Epidermal melanocyte (primary cell): ENCODE measurements around the gene NECTIN2.
"Not testable (repeated sequence)": the region's sequence is repeated elsewhere in the genome, so short reads cannot be mapped to it uniquely, and the experiment has no call there.

Source experiments
- DNase-seq: peaks from one replicate; pipeline ENCODE4 v3.0.0; 2011; ENCODE audit warnings: low spot score; ENCODE audit not compliant: insufficient read length

NECTIN2 gene

GRCh38 chr19:44850641-44851109 lies 4.6 kb downstream of the NECTIN2 start:
- no peak for DNase-seq

DNA sequence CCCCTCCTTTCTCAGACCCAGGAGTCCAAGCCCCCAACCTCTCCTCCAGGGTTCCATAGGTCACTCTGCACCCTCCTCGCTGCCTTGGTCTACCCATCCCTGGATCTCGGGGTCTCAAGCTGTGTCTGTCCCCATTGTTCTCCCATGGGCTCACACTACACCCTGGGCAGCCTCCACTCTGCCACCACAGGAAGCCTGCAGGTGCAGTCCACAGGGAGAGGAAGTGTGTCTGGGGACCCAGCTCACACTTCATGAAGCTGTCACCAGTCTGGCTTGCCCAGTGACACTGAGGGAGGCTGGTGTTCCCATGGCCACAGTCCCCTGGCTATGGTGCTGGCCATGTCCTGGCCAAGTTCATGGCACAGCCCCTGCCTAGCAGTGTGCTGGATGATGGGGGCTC lies 5.3 kb downstream of the NECTIN2 start:
- no peak for DNase-seq

- no peak for DNase-seq
These were observed 9.5 kb downstream of the NECTIN2 start for GRCh38 chr19:44855606-44856005.

DNA sequence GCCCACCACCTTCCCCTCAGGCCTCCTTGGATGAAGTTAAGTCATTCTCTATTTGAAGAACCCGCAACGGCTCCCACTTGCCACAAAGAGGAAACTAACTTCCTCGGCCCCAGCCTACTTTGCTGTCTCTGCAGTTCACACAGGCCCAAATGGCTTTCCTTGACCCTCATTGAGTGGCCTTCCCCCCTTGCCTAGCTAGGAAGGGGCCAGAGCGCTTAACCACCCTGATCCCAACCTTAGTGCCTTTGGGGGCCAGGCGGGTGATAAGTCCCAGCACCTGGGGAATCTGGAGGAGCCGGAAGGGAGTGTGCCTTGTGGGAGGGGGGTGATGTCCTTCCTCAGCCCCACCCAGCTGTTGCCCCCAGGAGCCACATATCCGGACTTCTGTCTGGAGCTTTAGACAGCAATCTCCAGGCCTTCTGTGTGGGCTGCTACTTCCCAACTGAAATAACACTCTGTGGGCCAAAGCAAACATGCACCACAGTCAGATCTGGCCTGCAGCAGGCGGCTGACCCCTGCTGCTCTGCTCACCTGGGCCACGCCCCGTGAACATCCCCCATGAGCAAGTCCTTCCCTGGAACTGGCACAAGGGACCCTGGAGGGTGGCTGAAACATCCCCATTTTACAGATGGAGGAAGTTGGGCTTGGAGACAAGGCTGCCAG lies 10.5 kb downstream of the NECTIN2 start:
- DNase-seq: no peak

- DNase-seq: no peak
These were observed 11.7 kb downstream of the NECTIN2 start for GRCh38 chr19:44857837-44858236.

GRCh38 chr19:44861576-44861975 lies 15.5 kb downstream of the NECTIN2 start:
- DNase-seq: not testable (repeated sequence)

GRCh38 chr19:44863990-44864389 lies 17.9 kb downstream of the NECTIN2 start:
- DNase-seq: no peak

- DNase-seq: no peak
These were observed 19.2 kb downstream of the NECTIN2 start for GRCh38 chr19:44865196-44865767.

DNA sequence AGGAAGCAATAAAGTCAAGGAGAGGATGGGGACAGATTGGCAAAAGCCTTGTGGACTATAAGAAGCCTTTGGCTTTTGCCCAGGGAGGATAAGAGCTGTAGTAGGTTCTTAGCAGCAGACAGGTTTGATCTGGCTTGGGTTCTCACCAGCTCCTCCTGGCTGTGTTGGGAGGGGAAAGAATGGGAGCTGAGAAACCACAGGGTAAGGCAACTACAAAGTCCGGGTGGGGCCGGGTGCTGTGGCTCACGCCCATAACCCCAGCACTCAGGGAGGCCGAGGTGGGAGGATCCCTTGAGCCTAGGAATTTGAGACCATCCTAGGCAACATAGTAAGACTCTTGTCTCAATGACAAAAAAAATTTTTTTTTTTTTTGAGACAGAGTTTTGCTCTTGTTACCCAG lies 20.6 kb downstream of the NECTIN2 start:
- DNase-seq: no peak

DNA sequence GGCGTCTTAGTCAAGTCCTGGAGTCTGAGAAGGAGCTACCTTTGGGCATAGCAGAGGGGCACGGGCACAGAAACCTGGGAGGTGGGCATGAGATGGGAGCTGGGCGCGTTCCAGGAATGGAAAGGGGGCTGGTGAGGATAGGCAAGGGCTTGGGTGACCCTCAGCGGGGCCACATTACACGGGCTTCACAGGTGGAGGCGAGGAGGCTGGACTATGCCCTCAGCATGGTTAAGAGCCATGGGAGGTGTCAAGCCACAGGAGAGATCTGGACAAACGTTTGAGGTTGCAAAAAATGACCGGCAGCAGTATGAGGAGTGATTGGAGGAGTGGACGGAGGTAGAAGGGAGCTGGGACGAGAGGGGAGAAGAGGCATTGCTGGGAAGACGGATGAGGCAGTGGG lies 21.5 kb downstream of the NECTIN2 start:
- no peak for DNase-seq

GRCh38 chr19:44869733-44870470 lies 23.8 kb downstream of the NECTIN2 start:
- DNase-seq: no peak

DNA sequence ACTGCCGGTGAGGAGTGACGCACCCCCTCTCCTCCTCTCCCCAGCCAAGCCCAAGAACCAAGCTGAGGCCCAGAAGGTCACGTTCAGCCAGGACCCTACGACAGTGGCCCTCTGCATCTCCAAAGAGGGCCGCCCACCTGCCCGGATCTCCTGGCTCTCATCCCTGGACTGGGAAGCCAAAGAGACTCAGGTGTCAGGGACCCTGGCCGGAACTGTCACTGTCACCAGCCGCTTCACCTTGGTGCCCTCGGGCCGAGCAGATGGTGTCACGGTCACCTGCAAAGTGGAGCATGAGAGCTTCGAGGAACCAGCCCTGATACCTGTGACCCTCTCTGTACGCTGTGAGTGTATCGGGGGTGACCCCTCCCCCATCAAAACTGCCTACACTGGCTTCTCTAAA lies 25.7 kb downstream of the NECTIN2 start:
- DNase-seq: no peak

- DNase-seq: no peak
These were observed 26.6 kb downstream of the NECTIN2 start for GRCh38 chr19:44872661-44873060.

DNA sequence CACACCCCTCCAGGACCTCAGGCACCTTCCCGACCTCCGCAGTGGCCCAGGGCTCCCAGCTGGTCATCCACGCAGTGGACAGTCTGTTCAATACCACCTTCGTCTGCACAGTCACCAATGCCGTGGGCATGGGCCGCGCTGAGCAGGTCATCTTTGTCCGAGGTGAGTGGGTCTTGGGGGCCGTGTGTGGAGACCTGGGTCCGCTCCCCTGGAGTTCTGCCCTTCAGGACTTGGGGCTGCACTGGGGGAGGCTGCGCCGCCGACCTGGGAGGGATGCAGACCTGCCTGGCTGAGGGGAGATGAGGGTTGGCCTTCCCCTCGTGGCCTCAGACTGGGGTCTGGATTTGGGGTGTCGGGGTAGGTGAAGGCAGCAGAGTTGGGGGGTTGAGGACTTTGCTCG lies 28.2 kb downstream of the NECTIN2 start:
- DNase-seq: no peak

DNA sequence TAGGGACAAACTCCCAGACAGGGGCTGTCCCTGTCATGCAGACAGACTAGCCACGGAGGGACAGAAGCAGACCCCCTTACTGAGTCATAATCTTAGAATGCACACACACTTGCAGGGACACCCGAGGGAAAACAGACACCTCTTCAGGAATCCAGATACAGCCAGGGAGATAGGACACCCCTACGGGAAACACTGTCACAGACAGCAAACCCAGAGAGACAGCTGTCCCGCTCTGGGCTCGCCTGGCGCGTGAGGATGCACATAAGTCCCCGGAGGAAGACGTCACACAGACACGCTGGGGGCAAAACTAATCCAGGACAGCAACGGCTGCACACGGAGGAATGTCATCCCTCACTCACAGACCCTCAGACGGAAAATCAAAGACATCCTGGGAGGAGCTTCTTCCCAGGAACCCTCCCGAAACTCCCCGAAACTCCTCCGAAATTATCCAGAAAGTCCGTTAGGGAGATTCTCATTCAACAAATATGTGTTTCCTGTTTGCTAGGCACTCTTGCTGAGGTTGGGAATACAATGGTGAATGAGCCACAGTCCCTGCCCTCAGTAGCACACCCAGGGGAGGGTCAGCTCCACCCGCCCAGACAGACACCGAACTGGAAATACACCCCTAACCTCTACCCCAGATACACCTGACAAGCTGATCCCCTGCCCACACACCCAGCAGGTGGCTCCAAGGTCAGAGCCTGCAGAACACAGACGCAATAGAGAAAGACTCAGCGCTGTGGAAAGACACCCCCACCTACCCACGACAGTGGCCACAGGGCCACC lies 29.8 kb downstream of the NECTIN2 start:
- DNase-seq: no peak

DNA sequence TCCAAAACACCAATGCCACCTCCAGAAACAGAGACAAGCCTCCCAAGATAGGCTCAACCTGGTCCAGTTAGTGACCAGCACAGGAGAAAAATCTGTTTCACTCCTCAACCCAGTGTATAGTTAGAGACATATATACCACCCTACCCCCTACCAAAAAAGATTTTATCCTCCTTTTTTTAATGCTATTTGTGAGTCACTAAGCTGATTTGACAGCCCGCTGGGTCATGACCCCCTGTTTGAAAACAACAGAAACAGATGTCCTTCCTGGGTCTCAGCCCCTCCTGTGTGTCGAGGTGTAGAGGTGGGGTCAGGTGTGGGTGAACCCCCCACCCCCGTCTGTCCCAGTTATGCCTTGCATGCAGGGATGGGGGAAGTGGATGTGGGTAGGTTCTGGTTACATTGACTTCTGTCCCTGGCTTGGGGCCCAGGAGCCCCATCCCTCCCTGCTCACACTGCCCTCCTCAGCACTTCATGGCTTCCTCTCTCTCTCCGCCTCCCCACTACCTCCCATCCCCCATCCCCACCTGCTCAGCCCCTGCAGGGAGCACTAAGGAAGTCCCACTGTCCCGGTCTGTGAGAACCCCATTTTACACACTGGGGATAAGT lies 30.9 kb downstream of the NECTIN2 start:
- DNase-seq: no peak

DNA sequence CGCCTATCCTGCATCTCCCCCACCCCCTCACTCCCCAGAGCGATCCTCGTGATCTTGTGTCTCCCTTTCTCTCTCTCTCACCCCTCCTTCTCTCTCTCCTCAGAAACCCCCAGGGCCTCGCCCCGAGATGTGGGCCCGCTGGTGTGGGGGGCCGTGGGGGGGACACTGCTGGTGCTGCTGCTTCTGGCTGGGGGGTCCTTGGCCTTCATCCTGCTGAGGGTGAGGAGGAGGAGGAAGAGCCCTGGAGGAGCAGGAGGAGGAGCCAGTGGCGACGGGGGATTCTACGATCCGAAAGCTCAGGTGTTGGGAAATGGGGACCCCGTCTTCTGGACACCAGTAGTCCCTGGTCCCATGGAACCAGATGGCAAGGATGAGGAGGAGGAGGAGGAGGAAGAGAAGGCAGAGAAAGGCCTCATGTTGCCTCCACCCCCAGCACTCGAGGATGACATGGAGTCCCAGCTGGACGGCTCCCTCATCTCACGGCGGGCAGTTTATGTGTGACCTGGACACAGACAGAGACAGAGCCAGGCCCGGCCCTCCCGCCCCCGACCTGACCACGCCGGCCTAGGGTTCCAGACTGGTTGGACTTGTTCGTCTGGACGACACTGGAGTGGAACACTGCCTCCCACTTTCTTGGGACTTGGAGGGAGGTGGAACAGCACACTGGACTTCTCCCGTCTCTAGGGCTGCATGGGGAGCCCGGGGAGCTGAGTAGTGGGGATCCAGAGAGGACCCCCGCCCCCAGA lies 32.2 kb downstream of the NECTIN2 start:
- no peak for DNase-seq

DNA sequence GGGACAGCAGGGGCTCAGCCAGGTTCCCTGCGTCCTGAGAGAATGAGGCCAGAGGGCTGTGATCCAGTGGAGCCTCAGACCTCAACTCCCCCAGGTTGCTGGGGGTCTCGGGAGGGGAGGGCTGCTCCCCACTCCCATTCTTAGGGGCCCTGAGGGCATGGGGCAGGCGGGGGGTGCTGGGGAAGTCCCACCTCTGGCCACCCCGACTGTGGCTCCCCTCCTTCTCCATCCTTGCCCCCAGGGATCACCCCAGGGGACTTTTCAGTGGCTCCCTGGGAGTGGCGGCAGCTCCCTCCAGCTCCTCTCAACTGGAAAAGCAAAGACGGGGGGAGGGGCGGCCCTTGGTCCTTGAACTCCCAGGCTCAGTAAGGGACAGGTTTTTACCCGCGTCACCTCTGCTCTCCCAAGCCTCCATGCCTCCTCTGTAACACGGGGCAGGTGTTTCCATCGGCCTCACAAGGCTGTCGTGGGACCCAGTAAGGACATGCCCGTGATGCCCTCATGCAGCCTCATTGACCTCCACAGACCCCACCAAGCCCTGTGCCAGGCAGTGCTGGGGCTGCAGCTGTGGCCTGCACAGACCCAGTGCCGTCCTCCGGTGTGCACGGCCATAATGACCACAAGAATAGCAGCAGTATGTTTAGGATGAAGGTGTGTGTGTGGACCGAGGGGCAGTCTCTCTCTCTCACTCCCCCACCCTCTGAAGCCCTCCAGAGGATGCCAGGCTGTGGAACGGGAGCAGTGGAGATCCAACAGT lies 33.4 kb downstream of the NECTIN2 start:
- no peak for DNase-seq

DNA sequence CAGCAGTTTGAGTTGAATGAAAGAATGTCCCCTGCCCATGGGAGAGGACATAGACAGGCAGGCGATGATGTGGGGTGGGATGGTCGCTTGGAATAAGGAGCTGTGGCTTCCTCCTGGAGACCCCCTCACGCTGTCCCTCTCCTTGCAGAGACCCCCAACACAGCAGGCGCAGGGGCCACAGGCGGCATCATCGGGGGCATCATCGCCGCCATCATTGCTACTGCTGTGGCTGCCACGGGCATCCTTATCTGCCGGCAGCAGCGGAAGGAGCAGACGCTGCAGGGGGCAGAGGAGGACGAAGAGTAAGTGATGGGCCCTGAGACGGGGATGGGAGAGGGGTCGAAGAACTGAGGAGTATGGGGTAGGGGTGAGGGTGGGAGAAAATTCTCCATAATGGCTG lies 36.0 kb downstream of the NECTIN2 start:
- DNase-seq: no peak
